Measurements from ENCODE around the gene C6orf15.
A peak's percentile ranks its signal among the peaks of the same experiment; 100 is the strongest.

GRCh38 chr6:31094389-31094881, 17.9 kb downstream of the C6orf15 start:
- TF ChIP-seq CTCF (IDR thresholded peaks at IDR 0.05) (no peak), POLR2A (IDR thresholded peaks at IDR 0.05) (no peak), POLR2AphosphoS5 (IDR thresholded peaks at IDR 0.05) (peak; percentile 58)

Measured in prostate gland (tissue), 2 donors.